ENCODE measurements around the gene PRMT2.
A peak's percentile ranks its signal among the peaks of the same experiment; 100 is the strongest.

PRMT2 gene

GRCh38 chr21:46656820-46657219, 21.3 kb downstream of the PRMT2 start:
- no peak overlapping the region for H4K8ac ChIP-seq (ENCODE audit: low read depth, low read length)
- no peak overlapping the region for H2BK120ac ChIP-seq (ENCODE audit: insufficient read depth, low read length, poor library complexity)
- H2BK5ac ChIP-seq (ENCODE audit: low read depth, low read length, poor library complexity), result no peak overlapping the region
- no peaks in the 10 kb centered on the region for H3K79me1 ChIP-seq (ENCODE audit: low read length)
- H3K18ac ChIP-seq (ENCODE audit: low read length), result no peak overlapping the region
- peaks cover 0 to 5% of the 10 kb centered on the region in 2 experiments for H3K4me1 ChIP-seq (ENCODE audit: control insufficient read depth in 1 of 2, insufficient read depth in 2 of 2, low read length in 2 of 2)
- peaks cover 24 to 34% of the 10 kb centered on the region in 2 experiments for H3K36me3 ChIP-seq (ENCODE audit: control insufficient read depth in 1 of 2, insufficient read depth in 2 of 2, low read length in 2 of 2)
- H3K4ac ChIP-seq (ENCODE audit: low read depth, low read length), result no peak overlapping the region
- H3K79me2 ChIP-seq (ENCODE audit: control insufficient read depth, insufficient read depth, low read length, poor library complexity), result no peaks in the 10 kb centered on the region
- H3K23ac ChIP-seq (ENCODE audit: low read length), result no peak overlapping the region
- no peak overlapping the region for H3K4me2 ChIP-seq (ENCODE audit: low read length)
- WGBS (ENCODE audit: extremely low coverage, insufficient coverage, insufficient read length), result no CpG with 5 or more reads among the region's 1 CpG
- no peak overlapping the region for H3K4me3 ChIP-seq (ENCODE audit: low read depth, low read length)
- H3K27me3 ChIP-seq (ENCODE audit: insufficient read depth, low read length), result no peaks in the 10 kb centered on the region
- no peak overlapping the region for H4K12ac ChIP-seq (ENCODE audit: low read depth, low read length)
- no peak overlapping the region for H2AFZ ChIP-seq (ENCODE audit: insufficient read depth, low read length, poor library complexity)
- no peak overlapping the region for H3K27ac ChIP-seq (ENCODE audit: low read depth, low read length)
- DNase-seq, result no peak
- no peak overlapping the region for H2AK5ac ChIP-seq (ENCODE audit: low read length)
- H4K91ac ChIP-seq (ENCODE audit: low read depth, low read length), result no peak overlapping the region
- peaks cover 8% of the 10 kb centered on the region for H3K9me3 ChIP-seq (ENCODE audit: insufficient read depth, low read depth, low read length)
- H3K9ac ChIP-seq (ENCODE audit: low read length), result no peak overlapping the region
- H3K14ac ChIP-seq (ENCODE audit: low read length), result no peak overlapping the region
- H2BK12ac ChIP-seq (ENCODE audit: low read length), result no peak overlapping the region

GRCh38 chr21:46660505-46660904, 25.0 kb downstream of the PRMT2 start:
- Histone ChIP-seq H3K27me3 (ENCODE audit: insufficient read depth, low read length) (no peaks in the 10 kb centered on the region), H2BK5ac (ENCODE audit: low read depth, low read length, poor library complexity) (no peak overlapping the region), H3K4me2 (ENCODE audit: low read length) (no peak overlapping the region), H3K4ac (ENCODE audit: low read depth, low read length) (no peak overlapping the region), H2BK12ac (ENCODE audit: low read length) (no peak overlapping the region), H3K9me3 (ENCODE audit: insufficient read depth, low read depth, low read length) (peaks cover 11% of the 10 kb centered on the region), H3K4me1 (ENCODE audit: control insufficient read depth in 1 of 2, insufficient read depth in 2 of 2, low read length in 2 of 2) (peaks cover 7 to 15% of the 10 kb centered on the region in 2 experiments), H4K8ac (ENCODE audit: low read depth, low read length) (no peak overlapping the region), H3K36me3 (ENCODE audit: control insufficient read depth in 1 of 2, insufficient read depth in 2 of 2, low read length in 2 of 2) (peaks cover 28 to 37% of the 10 kb centered on the region in 2 experiments), H3K27ac (ENCODE audit: low read depth, low read length) (peak overlapping the region; percentile 11), H3K14ac (ENCODE audit: low read length) (no peak overlapping the region), H3K18ac (ENCODE audit: low read length) (no peak overlapping the region), H4K12ac (ENCODE audit: low read depth, low read length) (no peak overlapping the region), H2BK120ac (ENCODE audit: insufficient read depth, low read length, poor library complexity) (no peak overlapping the region), H2AFZ (ENCODE audit: insufficient read depth, low read length, poor library complexity) (no peak overlapping the region), H3K79me2 (ENCODE audit: control insufficient read depth, insufficient read depth, low read length, poor library complexity) (no peaks in the 10 kb centered on the region), H3K79me1 (ENCODE audit: low read length) (no peaks in the 10 kb centered on the region), H3K23ac (ENCODE audit: low read length) (no peak overlapping the region), H2AK5ac (ENCODE audit: low read length) (no peak overlapping the region), H4K91ac (ENCODE audit: low read depth, low read length) (no peak overlapping the region), H3K9ac (ENCODE audit: low read length) (no peak overlapping the region), H3K4me3 (ENCODE audit: low read depth, low read length) (no peak overlapping the region)
- no peak for DNase-seq
- WGBS (ENCODE audit: extremely low coverage, insufficient coverage, insufficient read length), result no CpG with 5 or more reads among the region's 8 CpGs

- H3K27ac ChIP-seq (ENCODE audit: low read depth, low read length), result no peak overlapping the region
- H3K18ac ChIP-seq (ENCODE audit: low read length), result no peak overlapping the region
- H3K4me3 ChIP-seq (ENCODE audit: low read depth, low read length), result no peak overlapping the region
- H3K14ac ChIP-seq (ENCODE audit: low read length), result no peak overlapping the region
- H4K8ac ChIP-seq (ENCODE audit: low read depth, low read length), result no peak overlapping the region
- no peak overlapping the region for H2BK5ac ChIP-seq (ENCODE audit: low read depth, low read length, poor library complexity)
- WGBS (ENCODE audit: extremely low coverage, insufficient coverage, insufficient read length), result no CpG with 5 or more reads among the region's 29 CpGs
- no peak overlapping the region for H2AFZ ChIP-seq (ENCODE audit: insufficient read depth, low read length, poor library complexity)
- H2BK120ac ChIP-seq (ENCODE audit: insufficient read depth, low read length, poor library complexity), result no peak overlapping the region
- DNase-seq, result peak in 1 of 2 donors; percentile 52
- no peaks in the 10 kb centered on the region for H3K79me2 ChIP-seq (ENCODE audit: control insufficient read depth, insufficient read depth, low read length, poor library complexity)
- peaks cover 11% of the 10 kb centered on the region for H3K9me3 ChIP-seq (ENCODE audit: insufficient read depth, low read depth, low read length)
- H3K36me3 ChIP-seq (ENCODE audit: control insufficient read depth in 1 of 2, insufficient read depth in 2 of 2, low read length in 2 of 2), result peaks cover 25 to 34% of the 10 kb centered on the region in 2 experiments
- no peak overlapping the region for H2AK5ac ChIP-seq (ENCODE audit: low read length)
- H3K23ac ChIP-seq (ENCODE audit: low read length), result no peak overlapping the region
- H3K9ac ChIP-seq (ENCODE audit: low read length), result no peak overlapping the region
- H3K4me2 ChIP-seq (ENCODE audit: low read length), result no peak overlapping the region
- no peak overlapping the region for H4K91ac ChIP-seq (ENCODE audit: low read depth, low read length)
- H3K4me1 ChIP-seq (ENCODE audit: control insufficient read depth in 1 of 2, insufficient read depth in 2 of 2, low read length in 2 of 2), result peaks cover 7 to 15% of the 10 kb centered on the region in 2 experiments
- H3K79me1 ChIP-seq (ENCODE audit: low read length), result no peaks in the 10 kb centered on the region
- H3K27me3 ChIP-seq (ENCODE audit: insufficient read depth, low read length), result no peaks in the 10 kb centered on the region
- H3K4ac ChIP-seq (ENCODE audit: low read depth, low read length), result no peak overlapping the region
- no peak overlapping the region for H2BK12ac ChIP-seq (ENCODE audit: low read length)
- no peak overlapping the region for H4K12ac ChIP-seq (ENCODE audit: low read depth, low read length)
Measured at GRCh38 chr21:46661211-46661625, 25.7 kb downstream of the PRMT2 start.

GRCh38 chr21:46661642-46662366, 26.3 kb downstream of the PRMT2 start:
- no peak overlapping the region for H2BK5ac ChIP-seq (ENCODE audit: low read depth, low read length, poor library complexity)
- no CpG with 5 or more reads among the region's 61 CpGs for WGBS (ENCODE audit: extremely low coverage, insufficient coverage, insufficient read length)
- no peak for DNase-seq
- no peak overlapping the region for H3K4ac ChIP-seq (ENCODE audit: low read depth, low read length)
- no peaks in the 10 kb centered on the region for H3K27me3 ChIP-seq (ENCODE audit: insufficient read depth, low read length)
- H3K4me1 ChIP-seq (ENCODE audit: control insufficient read depth in 1 of 2, insufficient read depth in 2 of 2, low read length in 2 of 2), result peaks cover 7 to 15% of the 10 kb centered on the region in 2 experiments
- H2BK12ac ChIP-seq (ENCODE audit: low read length), result no peak overlapping the region
- H3K36me3 ChIP-seq (ENCODE audit: control insufficient read depth in 1 of 2, insufficient read depth in 2 of 2, low read length in 2 of 2), result peaks cover 25 to 34% of the 10 kb centered on the region in 2 experiments
- H2AFZ ChIP-seq (ENCODE audit: insufficient read depth, low read length, poor library complexity), result no peak overlapping the region
- H3K9me3 ChIP-seq (ENCODE audit: insufficient read depth, low read depth, low read length), result peaks cover 11% of the 10 kb centered on the region
- no peak overlapping the region for H3K9ac ChIP-seq (ENCODE audit: low read length)
- H3K79me1 ChIP-seq (ENCODE audit: low read length), result no peaks in the 10 kb centered on the region
- no peak overlapping the region for H3K4me2 ChIP-seq (ENCODE audit: low read length)
- no peak overlapping the region for H4K91ac ChIP-seq (ENCODE audit: low read depth, low read length)
- no peak overlapping the region for H3K4me3 ChIP-seq (ENCODE audit: low read depth, low read length)
- H3K18ac ChIP-seq (ENCODE audit: low read length), result no peak overlapping the region
- no peaks in the 10 kb centered on the region for H3K79me2 ChIP-seq (ENCODE audit: control insufficient read depth, insufficient read depth, low read length, poor library complexity)
- H4K8ac ChIP-seq (ENCODE audit: low read depth, low read length), result no peak overlapping the region
- H4K12ac ChIP-seq (ENCODE audit: low read depth, low read length), result no peak overlapping the region
- H2AK5ac ChIP-seq (ENCODE audit: low read length), result no peak overlapping the region
- no peak overlapping the region for H3K23ac ChIP-seq (ENCODE audit: low read length)
- no peak overlapping the region for H2BK120ac ChIP-seq (ENCODE audit: insufficient read depth, low read length, poor library complexity)
- no peak overlapping the region for H3K14ac ChIP-seq (ENCODE audit: low read length)
- H3K27ac ChIP-seq (ENCODE audit: low read depth, low read length), result no peak overlapping the region
